Stomach smooth muscle (tissue), 2 donors: ENCODE results near the gene SDCBP2.
A peak's percentile ranks its signal among the peaks of the same experiment; 100 is the strongest.

Experiments
- H3K27ac ChIP-seq: one replicate; pipeline ENCODE4 v1.7.0; 2013; ENCODE audit warnings: mild to moderate bottlenecking, low read length, inconsistent platforms
- H3K27me3 ChIP-seq, 2 donors: one replicate each; pipeline ENCODE4 v1.7.0; 2013; ENCODE audit warnings: low read length in 2 of 2; ENCODE audit not compliant: insufficient read depth in 2 of 2, control insufficient read depth in 1 of 2
- H3K36me3 ChIP-seq, 2 donors: one replicate each; pipeline ENCODE4 v1.7.0; 2013; ENCODE audit warnings: low read length in 2 of 2; ENCODE audit not compliant: control insufficient read depth in 2 of 2, insufficient read depth in 2 of 2
- H3K4me1 ChIP-seq: one replicate; pipeline ENCODE4 v1.7.0; 2013; ENCODE audit warnings: low read length; ENCODE audit not compliant: control insufficient read depth, insufficient read depth
- H3K4me3 ChIP-seq, 2 donors: one replicate each; pipeline ENCODE4 v1.7.0; 2013; ENCODE audit warnings: low read length in 2 of 2
- H3K9ac ChIP-seq, 2 donors: one replicate each; pipeline ENCODE4 v1.7.0; 2013; ENCODE audit warnings: low read length in 2 of 2, mild to moderate bottlenecking in 1 of 2
- H3K9me3 ChIP-seq, 2 donors: one replicate each; pipeline ENCODE4 v1.7.0; 2013; ENCODE audit warnings: low read length in 2 of 2; ENCODE audit not compliant: control insufficient read depth in 2 of 2
- donor health status: healthy.
- donor health status: Pancreatic carcinoma.

The SDCBP2 gene

DNA sequence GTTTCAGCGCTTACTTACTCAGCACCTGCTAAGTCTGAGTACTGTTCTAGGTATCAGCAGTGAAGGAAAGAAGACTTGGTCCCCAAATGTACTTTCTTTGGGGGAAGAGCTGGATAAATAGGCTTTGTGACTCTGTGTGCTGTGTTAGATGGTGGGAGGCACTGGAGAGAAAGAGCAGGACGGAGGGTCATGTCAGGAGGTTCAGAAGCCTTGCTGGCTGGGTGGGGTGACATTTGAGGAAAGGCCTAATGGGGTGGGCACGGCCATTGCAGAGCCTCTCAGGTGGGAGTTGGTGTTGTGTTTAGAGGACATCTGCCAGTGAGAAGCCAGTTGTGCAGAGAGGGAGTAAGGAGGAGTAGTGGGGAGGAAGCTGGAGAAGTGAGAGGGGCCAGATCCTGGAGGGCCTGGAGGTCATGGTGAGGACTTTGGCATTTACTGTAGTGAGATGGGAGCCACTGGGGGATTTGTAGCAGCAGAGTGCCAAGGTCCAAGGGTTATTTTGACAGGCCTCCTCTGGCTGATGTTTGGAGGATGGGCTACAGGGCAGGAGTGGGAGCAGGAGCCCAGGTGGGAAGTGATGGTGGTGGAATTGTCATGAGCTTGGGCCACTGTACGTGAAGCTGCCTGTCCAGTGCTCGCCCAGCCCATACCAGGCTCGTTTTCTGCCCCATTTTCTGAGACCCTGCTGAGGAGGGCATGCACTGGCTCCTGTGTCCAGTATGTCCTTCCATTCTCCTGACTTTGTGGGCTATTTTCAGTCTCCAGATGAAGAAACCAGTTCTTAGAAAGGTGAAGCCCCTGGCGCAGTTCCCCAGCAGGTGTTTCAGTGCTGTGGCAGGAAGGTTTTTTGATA is 886 bp downstream of the SDCBP2 start:
- Histone ChIP-seq H3K4me3 (no peak overlapping the region), H3K4me1 (peaks cover 44% of the 10 kb centered on the region), H3K9ac (peak overlapping the region in 1 of 2 donors; percentile 47), H3K27ac (no peak overlapping the region), H3K27me3 (no peaks in the 10 kb centered on the region), H3K9me3 (no peaks in the 10 kb centered on the region), H3K36me3 (peaks cover 5 to 9% of the 10 kb centered on the region in 2 donors)

DNA sequence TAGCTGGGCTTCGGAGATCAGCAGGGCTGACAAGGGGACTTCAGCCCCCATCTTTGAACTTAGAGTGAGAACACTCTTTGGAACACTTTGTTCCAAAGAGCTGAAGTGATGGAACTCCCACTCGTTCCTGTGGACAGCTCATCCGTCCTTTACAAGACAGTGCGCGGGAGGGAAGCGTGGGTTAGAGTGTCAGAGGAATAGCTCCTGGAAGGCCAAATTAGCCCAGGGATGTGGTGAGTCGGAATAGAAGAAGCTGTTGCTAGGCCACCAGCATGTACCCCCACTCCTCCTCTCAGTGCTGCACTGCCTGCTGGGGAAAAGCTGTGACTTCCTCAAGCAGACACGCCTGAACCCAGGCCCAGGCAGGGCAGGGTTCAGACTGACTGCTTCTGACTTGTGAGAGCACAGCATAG is 1.7 kb downstream of the SDCBP2 start:
- H3K9me3 ChIP-seq: no peaks in the 10 kb centered on the region
- no peaks in the 10 kb centered on the region for H3K27me3 ChIP-seq
- no peak overlapping the region for H3K9ac ChIP-seq
- peaks cover 45% of the 10 kb centered on the region for H3K4me1 ChIP-seq
- peak overlapping the region; percentile 98 for H3K27ac ChIP-seq
- no peak overlapping the region for H3K4me3 ChIP-seq
- peaks cover 0 to 4% of the 10 kb centered on the region in 2 donors for H3K36me3 ChIP-seq

DNA sequence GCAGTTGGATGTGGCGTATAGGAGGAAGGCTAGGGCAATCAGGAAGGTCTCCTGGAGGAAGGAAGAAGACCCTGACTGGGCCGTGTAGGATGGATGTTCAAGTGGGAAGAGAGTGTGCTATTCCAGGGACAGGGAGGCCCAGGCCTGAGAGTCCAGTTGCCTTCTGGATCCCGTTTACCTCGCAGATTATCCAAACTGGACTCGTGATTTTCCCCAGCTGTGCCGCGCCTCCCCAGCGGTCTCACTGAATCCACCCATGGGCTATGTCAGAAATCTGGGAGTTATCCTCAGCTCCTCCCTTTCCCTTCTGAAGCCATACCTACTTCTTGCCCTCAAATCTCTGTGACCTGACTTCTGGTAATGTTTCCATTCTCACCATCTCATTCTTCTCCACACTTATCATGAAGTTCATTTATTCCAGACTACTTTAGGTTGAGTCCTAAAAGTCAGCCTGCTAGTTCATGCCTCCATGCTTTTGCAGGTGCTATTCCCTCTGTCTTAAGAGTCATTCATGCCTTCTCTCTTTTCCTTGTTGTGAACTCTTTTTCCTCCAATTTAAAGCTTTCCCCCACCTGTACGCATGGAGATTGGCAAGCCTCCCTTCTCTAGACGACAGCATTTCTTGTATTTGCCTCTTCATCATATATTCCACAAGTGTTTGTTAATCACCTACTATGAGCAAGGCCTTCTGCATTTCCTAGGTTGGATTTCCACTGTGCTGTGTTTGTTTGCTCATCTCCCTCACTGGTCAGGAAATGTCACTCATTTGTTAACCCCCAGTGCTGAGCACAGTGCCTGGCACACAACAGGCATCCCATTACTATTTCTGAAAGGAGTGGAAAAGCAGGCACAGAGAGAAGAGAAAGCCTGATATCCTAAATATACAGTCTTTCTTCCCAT is 2.7 kb downstream of the SDCBP2 start:
- H3K9me3 ChIP-seq: no peaks in the 10 kb centered on the region
- H3K27me3 ChIP-seq: no peaks in the 10 kb centered on the region
- peaks cover 46% of the 10 kb centered on the region for H3K4me1 ChIP-seq
- peak overlapping the region; percentile 92 to 94 for H3K4me3 ChIP-seq
- peak overlapping the region; percentile 98 for H3K27ac ChIP-seq
- H3K9ac ChIP-seq: peak overlapping the region; percentile 99 to 100
- peaks cover 0 to 2% of the 10 kb centered on the region in 2 donors for H3K36me3 ChIP-seq

DNA sequence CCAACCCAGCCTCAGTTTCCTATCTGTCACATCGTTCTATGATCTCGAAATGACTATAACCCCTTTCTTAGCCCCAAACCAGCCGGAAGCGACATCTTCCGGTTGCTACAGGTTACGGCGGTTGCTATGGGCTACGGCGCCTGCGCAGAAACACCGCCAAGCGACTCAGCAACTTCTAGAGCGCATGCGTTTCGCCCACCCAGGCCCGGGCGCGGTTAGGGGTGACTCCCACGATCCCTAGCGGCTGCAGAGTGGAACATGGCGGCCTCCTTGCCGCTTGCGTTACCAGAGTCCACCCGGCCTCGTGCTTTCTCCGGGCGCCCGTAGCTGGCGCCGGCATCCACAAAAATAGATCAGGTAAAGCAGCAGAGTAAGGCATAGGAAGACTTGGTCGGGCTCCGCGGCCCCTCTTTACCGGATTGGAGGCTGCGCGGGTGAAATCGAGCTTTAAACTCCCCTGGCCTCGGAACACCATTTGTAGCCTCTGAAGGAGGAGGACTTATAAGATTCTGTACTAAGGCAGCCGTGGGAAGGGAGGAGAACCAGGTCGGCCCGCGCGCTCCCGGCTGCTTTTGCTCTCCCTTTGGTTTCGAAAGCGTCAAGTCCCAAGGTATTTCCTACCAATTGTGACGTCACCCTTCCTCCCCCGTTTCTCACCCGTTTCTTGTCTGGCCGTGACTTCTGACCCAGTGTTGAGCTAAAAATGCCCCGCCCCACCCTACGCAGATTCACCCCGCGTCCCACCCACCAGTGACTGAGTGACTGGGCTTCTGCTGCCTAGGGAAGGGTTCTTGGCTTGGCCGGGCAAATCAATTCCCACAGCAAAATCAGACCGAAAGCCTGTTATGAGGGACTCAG is 3.5 kb downstream of the SDCBP2 start:
- Histone ChIP-seq H3K27ac (peak overlapping the region; percentile 98), H3K27me3 (no peaks in the 10 kb centered on the region), H3K4me1 (peaks cover 46% of the 10 kb centered on the region), H3K4me3 (peak overlapping the region; percentile 92 to 94), H3K9me3 (no peaks in the 10 kb centered on the region), H3K9ac (peak overlapping the region; percentile 99 to 100), H3K36me3 (no peaks in the 10 kb centered on the region)

DNA sequence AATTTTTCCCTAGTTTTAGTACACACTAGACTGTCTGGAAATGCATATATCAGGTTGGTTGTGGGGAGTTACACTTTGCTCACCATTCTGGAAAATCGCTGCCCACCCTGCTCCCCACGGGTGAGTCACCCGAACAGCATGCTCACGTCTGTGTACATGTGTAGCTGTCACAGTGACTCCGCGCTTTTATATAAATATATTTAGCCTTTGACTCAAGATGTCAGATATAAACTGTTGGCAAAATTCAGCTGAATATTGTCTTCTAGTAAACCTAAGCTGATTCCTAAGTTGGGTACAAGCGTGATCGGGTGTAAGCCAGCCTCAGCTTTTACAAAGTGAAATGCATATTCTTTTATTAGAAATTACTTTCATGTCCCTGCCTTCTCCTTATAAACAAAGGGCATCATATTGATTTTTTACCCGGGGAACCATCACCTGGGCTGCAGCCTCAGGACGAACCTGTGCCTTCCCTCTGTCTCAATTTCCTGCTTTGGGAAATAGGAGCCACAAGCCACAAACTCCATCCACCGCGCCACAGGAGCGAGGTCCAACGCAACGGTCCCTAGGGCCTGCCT is 4.3 kb downstream of the SDCBP2 start:
- H3K9ac ChIP-seq: peak overlapping the region; percentile 99 to 100
- no peaks in the 10 kb centered on the region for H3K9me3 ChIP-seq
- H3K4me1 ChIP-seq: peaks cover 44% of the 10 kb centered on the region
- no peaks in the 10 kb centered on the region for H3K36me3 ChIP-seq
- peak overlapping the region; percentile 92 to 94 for H3K4me3 ChIP-seq
- peak overlapping the region; percentile 98 for H3K27ac ChIP-seq
- no peaks in the 10 kb centered on the region for H3K27me3 ChIP-seq

DNA sequence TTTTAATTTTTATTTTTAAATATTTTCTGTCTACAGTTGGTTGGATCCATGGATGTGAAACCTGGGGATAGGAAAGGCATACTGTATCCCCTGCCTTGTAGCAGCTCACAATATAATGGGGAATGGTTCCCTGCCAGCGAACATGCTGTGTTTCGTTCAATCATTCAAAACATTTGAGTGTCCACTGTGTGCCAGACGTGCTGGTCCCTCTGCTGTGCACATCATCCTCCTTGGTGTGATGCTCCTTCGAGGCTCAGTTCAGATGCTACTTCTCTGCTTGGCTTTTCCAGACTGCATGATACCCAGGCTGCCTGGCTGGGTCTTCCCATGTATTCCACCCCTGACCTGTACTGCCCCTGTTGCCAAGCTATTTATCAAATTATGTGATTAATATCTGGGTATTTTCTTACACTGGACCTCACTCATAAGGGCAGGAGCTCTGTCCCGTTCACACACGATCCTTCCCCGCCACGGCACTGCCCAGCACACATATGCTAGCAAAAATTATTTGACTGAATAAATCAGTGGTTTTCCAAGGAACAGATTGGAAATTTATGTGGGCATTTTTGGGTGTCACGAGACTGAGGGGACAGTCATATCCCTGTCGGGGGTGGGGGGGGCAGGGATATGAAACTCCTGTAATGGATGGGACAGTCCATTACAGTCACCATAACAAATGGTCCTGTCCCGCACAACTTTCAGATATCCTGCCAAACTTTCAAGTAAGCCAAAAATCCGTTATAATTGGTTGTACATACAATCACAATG is 4.9 kb downstream of the SDCBP2 start:
- Histone ChIP-seq H3K4me3 (peak overlapping the region in 1 of 2 donors; percentile 94), H3K27me3 (no peaks in the 10 kb centered on the region), H3K36me3 (no peaks in the 10 kb centered on the region), H3K9ac (no peak overlapping the region), H3K9me3 (no peaks in the 10 kb centered on the region), H3K27ac (no peak overlapping the region), H3K4me1 (peaks cover 43% of the 10 kb centered on the region)

DNA sequence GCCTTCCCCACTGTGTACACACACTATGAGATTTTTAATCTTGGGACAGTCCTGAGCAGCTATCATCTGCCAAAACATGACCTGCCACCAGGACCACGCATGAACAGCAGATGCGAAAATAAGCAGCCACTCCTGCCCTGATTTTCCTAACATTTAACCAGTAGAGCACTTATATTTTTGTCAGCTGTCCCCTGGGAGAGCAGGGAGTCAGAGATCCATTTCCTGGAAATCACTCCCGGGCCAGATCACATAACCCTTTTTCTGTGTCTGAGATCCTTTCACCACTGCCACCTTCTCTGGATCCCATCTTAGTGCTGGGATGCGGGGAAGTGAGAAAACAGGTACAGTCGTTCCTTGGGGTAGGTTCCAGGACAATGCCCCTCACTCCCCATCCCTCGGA is 5.7 kb downstream of the SDCBP2 start:
- H3K27ac ChIP-seq: peak overlapping the region; percentile 46
- H3K4me3 ChIP-seq: no peak overlapping the region
- H3K27me3 ChIP-seq: no peaks in the 10 kb centered on the region
- no peaks in the 10 kb centered on the region for H3K36me3 ChIP-seq
- no peak overlapping the region for H3K9ac ChIP-seq
- H3K9me3 ChIP-seq: no peaks in the 10 kb centered on the region
- peaks cover 37% of the 10 kb centered on the region for H3K4me1 ChIP-seq

DNA sequence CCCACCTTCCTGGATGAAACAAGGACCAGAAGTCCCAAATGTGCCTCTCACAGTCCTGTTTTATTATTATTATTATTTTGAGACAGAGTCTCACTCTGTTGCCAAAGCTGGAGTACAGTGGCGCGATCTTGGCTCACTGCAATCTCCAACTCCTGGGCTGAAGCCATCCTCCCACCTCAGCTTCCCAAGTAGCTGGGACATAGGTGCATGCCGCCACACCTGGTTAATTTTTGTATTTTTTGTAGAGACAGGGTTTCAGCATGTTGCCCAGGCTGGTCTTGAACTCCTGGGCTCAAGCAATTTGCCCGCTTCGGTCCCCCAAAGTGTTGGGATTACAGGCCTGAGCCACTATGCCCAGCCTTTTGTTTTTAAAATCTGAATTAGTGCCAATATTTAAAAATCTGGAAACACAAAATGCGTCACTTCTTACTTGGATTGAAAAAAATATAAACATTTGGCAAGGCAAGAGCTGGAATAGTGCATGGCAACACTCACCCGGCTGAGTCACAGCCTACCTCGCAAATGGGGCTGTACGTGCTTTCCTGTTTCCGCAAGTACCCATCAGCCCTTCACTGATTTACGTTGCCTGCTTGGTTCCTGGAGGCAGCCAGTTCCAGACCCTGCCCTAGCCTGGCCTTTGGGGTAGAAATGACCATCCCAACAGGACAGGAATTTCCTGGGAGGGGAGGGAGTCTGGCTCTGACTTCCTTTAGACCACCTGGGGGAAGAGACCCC is 6.3 kb downstream of the SDCBP2 start:
- H3K27me3 ChIP-seq: no peaks in the 10 kb centered on the region
- H3K36me3 ChIP-seq: no peaks in the 10 kb centered on the region
- no peak overlapping the region for H3K4me3 ChIP-seq
- peak overlapping the region; percentile 46 for H3K27ac ChIP-seq
- H3K9me3 ChIP-seq: no peaks in the 10 kb centered on the region
- peaks cover 31% of the 10 kb centered on the region for H3K4me1 ChIP-seq
- no peak overlapping the region for H3K9ac ChIP-seq

DNA sequence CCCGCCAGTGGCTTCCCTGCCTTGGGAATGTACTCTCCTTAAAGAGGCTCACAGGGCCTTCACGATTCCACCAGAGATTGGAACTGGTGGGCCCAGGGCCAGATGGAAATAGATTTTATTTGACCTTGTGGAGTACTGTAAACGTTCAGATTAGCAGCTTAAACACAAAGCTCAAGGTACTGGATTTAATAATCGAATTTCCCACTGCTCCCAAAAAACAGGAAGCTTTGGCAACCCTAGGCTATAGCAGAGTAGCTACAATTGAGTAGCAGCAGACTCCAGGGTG is 7.3 kb downstream of the SDCBP2 start:
- Histone ChIP-seq H3K27ac (no peak overlapping the region), H3K4me1 (peaks cover 22% of the 10 kb centered on the region), H3K4me3 (no peak overlapping the region), H3K9ac (no peak overlapping the region), H3K36me3 (no peaks in the 10 kb centered on the region), H3K27me3 (no peaks in the 10 kb centered on the region), H3K9me3 (no peaks in the 10 kb centered on the region)
